Stomach (tissue), 9 donors: ENCODE data around the gene CREBBP. TPM values are rescaled to one million over a fixed set of nuclear protein-coding genes. Genes with fewer than 3 reads are reported as not detected.

Experiments used
- DNase-seq, 2 donors: peaks; one replicate each; pipeline versions ENCODE4 v3.0.0 to v3.0.0-alpha.2; 2013 to 2019
- H3K27ac ChIP-seq, 5 donors: fragments of 200-600 bp in 4 of 5; sonication (generic) in 4 of 5; one replicate each; pipeline ENCODE4 v1.5.1; 2013 to 2019; ENCODE audit warnings: mild to moderate bottlenecking in 1 of 5, moderate library complexity in 1 of 5
- H3K27me3 ChIP-seq, 3 donors: fragments of 200-600 bp; sonication (generic); one replicate each; pipeline ENCODE4 v1.5.1; 2017 to 2019; ENCODE audit warnings: mixed run types in 1 of 3
- H3K36me3 ChIP-seq, 4 donors: fragments of 200-600 bp; sonication (generic); 1 replicate in 3 of 4; 2 replicates in 1 of 4; pipeline ENCODE4 v1.5.1; 2016 to 2019
- H3K4me1 ChIP-seq, 4 donors: fragments of 200-600 bp; sonication (generic); one replicate each; pipeline ENCODE4 v1.5.1; 2016 to 2019
- H3K4me3 ChIP-seq, 4 donors: fragments of 200-600 bp; sonication (generic) in 3 of 4; one replicate each; pipeline ENCODE4 v1.5.1; 2016 to 2019; ENCODE audit warnings: mild to moderate bottlenecking in 1 of 4
- H3K9me3 ChIP-seq, 4 donors: fragments of 200-600 bp; sonication (generic); one replicate each; pipeline ENCODE4 v1.5.1; 2016 to 2019
- CTCF ChIP-seq, 7 experiments: fragments of 450-650 bp in 4 of 7; fragments of 200-600 bp in 3 of 7; sonication (generic) in 3 of 7; IDR thresholded peaks; one replicate each; pipeline ENCODE4 v1.5.1; 2016 to 2019; ENCODE audit warnings: antibody characterized with exemption in 7 of 7, control low read depth in 2 of 7, mild to moderate bottlenecking in 1 of 7
- EP300 ChIP-seq: sonication (generic); formaldehyde crosslinking; IDR thresholded peaks from one replicate; pipeline ENCODE4 v1.6.1; 2017; ENCODE audit warnings: antibody characterized with exemption
- POLR2A ChIP-seq, 4 donors: fragments of 450-650 bp; IDR thresholded peaks; one replicate each; pipeline ENCODE4 v1.6.1; 2016; ENCODE audit warnings: antibody characterized with exemption in 4 of 4, control low read depth in 2 of 4, mild to moderate bottlenecking in 1 of 4, moderate library complexity in 1 of 4
- POLR2AphosphoS5 ChIP-seq, 3 donors: sonication (generic); formaldehyde crosslinking; IDR thresholded peaks; one replicate each; pipeline ENCODE4 v1.6.1; 2016; ENCODE audit warnings: antibody characterized with exemption in 3 of 3
- WGBS, 5 donors: extraction: QIAGEN DNeasy Blood & Tissue Kit in 3 of 5; methylation state at CpG; one replicate each; pipeline versions ENCODE4 v1.1.5 to v1.1.7; 2013 to 2018; 5-methylcytosine and 5-hydroxymethylcytosine counted together
- intact Hi-C: fragments of 100-400 bp; cut with DNase I; formaldehyde crosslinking; loops from one replicate; pipeline ENCODE4 v1.15.1; 2023; ENCODE audit warnings: low total_unique reads
- polyA plus RNA-seq, 3 donors: library from polyadenylated mRNA; stranded (reverse); fragments of 200-250 nt; gene quantifications; one replicate each; pipeline ENCODE4 v1.2.3, GENCODE V29; 2013
- total RNA-seq, 5 donors: library from RNA; depleted of rRNA; stranded (reverse); fragments of >200 nt; gene quantifications; one replicate each; pipeline versions ENCODE4 v1.1.0 to v1.2.3, GENCODE V29; 2014 to 2016
- donor health status: healthy with polysubstance abuse.
- donor health status: Bipolar disorder and iron deficiency.
- donor health status: healthy.

The CREBBP gene
- total and polyA plus RNA-seq, 8 donors, result 6.7 to 116 (median 75.9) TPM

GRCh38 chr16:3849751-3850543, 30.6 kb downstream of the CREBBP start:
- intact Hi-C loops, result no loop called here
- Histone ChIP-seq H3K36me3 (peaks cover 14 to 35% (median 25%) of the 10 kb centered on the region in 4 donors), H3K27ac (peak overlapping the region in 3 of 5 donors; percentile 14 to 46 (median 23))

GRCh38 chr16:3846595-3847091, 33.9 kb downstream of the CREBBP start:
- no peak for TF ChIP-seq POLR2A (IDR thresholded peaks at IDR 0.05)
- no peak for TF ChIP-seq EP300
- TF ChIP-seq CTCF (IDR thresholded peaks at IDR 0.05), result no peak
- TF ChIP-seq POLR2AphosphoS5 (IDR thresholded peaks at IDR 0.05), result no peak
- DNase-seq, result no peak
- intact Hi-C loops, result no loop called here

More at GRCh38 chr16:3849751-3850543, 30.6 kb downstream of the CREBBP start:
- Histone ChIP-seq H3K4me1 (peaks cover 16 to 83% (median 57%) of the 10 kb centered on the region in 4 donors), H3K27me3 (no peaks in the 10 kb centered on the region), H3K4me3 (peak overlapping the region in 1 of 4 donors; percentile 13), H3K9me3 (no peaks in the 10 kb centered on the region)
- no peak for TF ChIP-seq CTCF (IDR thresholded peaks at IDR 0.05)
- no peak for TF ChIP-seq POLR2A (IDR thresholded peaks at IDR 0.05)
- no peak for TF ChIP-seq POLR2AphosphoS5 (IDR thresholded peaks at IDR 0.05)
- TF ChIP-seq EP300, result no peak
- DNase-seq, result no peak
- 84 to 95% (median 93%) methylated on average over 19 of the region's 19 CpGs for WGBS, 5 donors

GRCh38 chr16:3846087-3846486, 34.4 kb downstream of the CREBBP start:
- no peak for DNase-seq
- Histone ChIP-seq H3K4me3 (no peak overlapping the region), H3K4me1 (peaks cover 27 to 87% (median 61%) of the 10 kb centered on the region in 4 donors), H3K27me3 (no peaks in the 10 kb centered on the region), H3K36me3 (peaks cover 14 to 35% (median 25%) of the 10 kb centered on the region in 4 donors), H3K27ac (no peak overlapping the region), H3K9me3 (no peaks in the 10 kb centered on the region)
- TF ChIP-seq POLR2AphosphoS5 (IDR thresholded peaks at IDR 0.05) (no peak), EP300 (no peak), POLR2A (IDR thresholded peaks at IDR 0.05) (no peak), CTCF (IDR thresholded peaks at IDR 0.05) (no peak)
- intact Hi-C loops, result no loop called here

More at GRCh38 chr16:3846595-3847091, 33.9 kb downstream of the CREBBP start:
- Histone ChIP-seq H3K4me3 (no peak overlapping the region), H3K9me3 (no peaks in the 10 kb centered on the region), H3K27me3 (no peaks in the 10 kb centered on the region), H3K27ac (no peak overlapping the region), H3K4me1 (peaks cover 27 to 82% (median 56%) of the 10 kb centered on the region in 4 donors), H3K36me3 (peaks cover 14 to 35% (median 25%) of the 10 kb centered on the region in 4 donors)
- 70 to 76% (median 72%) methylated on average over 6 of the region's 6 CpGs for WGBS, 5 donors

GRCh38 chr16:3842994-3843393, 37.5 kb downstream of the CREBBP start:
- TF ChIP-seq POLR2A (IDR thresholded peaks at IDR 0.05), result no peak
- TF ChIP-seq POLR2AphosphoS5 (IDR thresholded peaks at IDR 0.05), result no peak
- TF ChIP-seq EP300, result no peak
- TF ChIP-seq CTCF (IDR thresholded peaks at IDR 0.05), result no peak
- 30 to 52% (median 32%) methylated on average over 3 of the region's 3 CpGs for WGBS, 5 donors
- H3K27me3 ChIP-seq, result no peaks in the 10 kb centered on the region
- no peak overlapping the region for H3K4me3 ChIP-seq
- H3K9me3 ChIP-seq, result no peaks in the 10 kb centered on the region
- peaks cover 2 to 11% (median 5%) of the 10 kb centered on the region in 4 donors for H3K36me3 ChIP-seq
- no peak overlapping the region for H3K27ac ChIP-seq
- peaks cover 27 to 89% (median 56%) of the 10 kb centered on the region in 4 donors for H3K4me1 ChIP-seq
- DNase-seq, result no peak
- intact Hi-C loops, result no loop called here
